Measurements from ENCODE around the gene ASIC5.
"Not testable (repeated sequence)": the region's sequence is repeated elsewhere in the genome, so short reads cannot be mapped to it uniquely, and the experiment has no call there.

Gene ASIC5, protein sequence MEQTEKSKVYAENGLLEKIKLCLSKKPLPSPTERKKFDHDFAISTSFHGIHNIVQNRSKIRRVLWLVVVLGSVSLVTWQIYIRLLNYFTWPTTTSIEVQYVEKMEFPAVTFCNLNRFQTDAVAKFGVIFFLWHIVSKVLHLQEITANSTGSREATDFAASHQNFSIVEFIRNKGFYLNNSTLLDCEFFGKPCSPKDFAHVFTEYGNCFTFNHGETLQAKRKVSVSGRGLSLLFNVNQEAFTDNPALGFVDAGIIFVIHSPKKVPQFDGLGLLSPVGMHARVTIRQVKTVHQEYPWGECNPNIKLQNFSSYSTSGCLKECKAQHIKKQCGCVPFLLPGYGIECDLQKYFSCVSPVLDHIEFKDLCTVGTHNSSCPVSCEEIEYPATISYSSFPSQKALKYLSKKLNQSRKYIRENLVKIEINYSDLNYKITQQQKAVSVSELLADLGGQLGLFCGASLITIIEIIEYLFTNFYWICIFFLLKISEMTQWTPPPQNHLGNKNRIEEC

DNA sequence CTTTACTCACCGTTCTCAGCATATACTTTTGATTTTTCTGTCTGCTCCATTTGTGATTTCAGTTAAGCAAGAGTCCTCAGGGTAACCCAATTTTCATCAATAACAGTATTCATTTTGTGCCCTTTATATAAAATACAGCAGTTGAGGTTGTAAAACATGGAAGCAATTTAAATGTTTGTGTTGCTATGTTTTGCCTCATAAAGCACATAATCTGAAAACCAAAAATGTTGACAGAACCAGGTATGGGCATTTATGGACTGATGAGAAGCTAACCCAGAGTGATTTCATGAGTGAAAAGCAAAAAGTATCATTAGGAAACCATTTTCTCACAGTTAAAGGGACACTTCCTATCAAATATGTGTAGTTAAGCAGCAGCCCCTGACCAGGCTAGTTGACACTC is at the start of gene ASIC5:
TSS of gene ASIC5 (minus strand) at position 101 of the 400 bp plus-strand sequence. CDS start at position 50, 51 bp downstream.
- no peaks in the 10 kb centered on the region for H3K36me3 ChIP-seq (ENCODE audit: insufficient read depth, low read length)
- no peaks in the 10 kb centered on the region for H3K4me1 ChIP-seq (ENCODE audit: insufficient read depth, low read length)
- H3K9ac ChIP-seq (ENCODE audit: low read depth, low read length), result no peak within 1 kb of the TSS
- H3K9me3 ChIP-seq (ENCODE audit: control insufficient read depth, insufficient read depth, low read length), result no peaks in the 10 kb centered on the region; the same call in 1 of the 2 replicates

DNA sequence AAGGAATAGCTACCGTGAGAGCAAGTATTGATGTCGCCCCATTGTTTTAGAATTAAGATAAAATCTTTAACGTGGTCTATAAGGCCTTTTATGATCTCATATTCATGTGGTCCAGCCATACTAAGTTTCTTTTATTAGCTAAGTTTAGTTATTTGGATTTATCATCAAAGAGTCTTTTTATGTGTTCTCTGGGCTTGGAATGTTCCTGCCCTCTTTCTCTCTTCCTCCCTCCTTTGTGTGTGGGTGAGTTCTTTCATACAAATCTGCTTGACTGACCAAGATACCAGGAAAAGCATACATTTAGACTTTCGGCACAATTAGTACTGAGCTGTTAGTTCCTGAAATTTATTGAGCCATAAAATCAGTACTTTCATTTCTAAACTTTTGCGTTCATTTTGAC is 48.7 kb upstream of the ASIC5 start:
- Histone ChIP-seq H3K4me1 (ENCODE audit: insufficient read depth, low read length) (no peaks in the 10 kb centered on the region), H3K36me3 (ENCODE audit: insufficient read depth, low read length) (no peaks in the 10 kb centered on the region), H3K9me3 (ENCODE audit: control insufficient read depth, insufficient read depth, low read length) (no peaks in the 10 kb centered on the region), H3K9ac (ENCODE audit: low read depth, low read length) (no peak overlapping the region)

DNA sequence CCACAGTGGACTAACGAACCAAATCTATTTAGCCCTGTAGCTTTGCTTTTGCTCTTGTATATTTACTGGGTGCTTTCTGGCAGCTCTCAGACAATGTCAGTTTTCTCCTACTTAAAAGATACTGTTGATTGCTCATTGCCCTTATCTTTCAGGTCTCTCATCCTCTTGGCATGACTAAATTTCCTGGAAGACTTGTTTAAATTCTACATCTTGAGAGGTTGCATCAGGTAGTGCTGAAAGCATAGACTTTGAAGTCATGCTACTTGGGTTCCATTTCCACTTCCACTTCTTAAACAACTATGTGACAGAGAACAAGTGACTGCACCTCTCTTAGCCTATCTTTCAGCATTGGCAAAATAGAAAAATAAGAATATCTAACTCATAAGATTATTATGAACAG is 45.8 kb upstream of the ASIC5 start:
- Histone ChIP-seq H3K9me3 (ENCODE audit: control insufficient read depth, insufficient read depth, low read length) (no peaks in the 10 kb centered on the region), H3K36me3 (ENCODE audit: insufficient read depth, low read length) (no peaks in the 10 kb centered on the region), H3K4me1 (ENCODE audit: insufficient read depth, low read length) (no peaks in the 10 kb centered on the region), H3K9ac (ENCODE audit: low read depth, low read length) (no peak overlapping the region)

DNA sequence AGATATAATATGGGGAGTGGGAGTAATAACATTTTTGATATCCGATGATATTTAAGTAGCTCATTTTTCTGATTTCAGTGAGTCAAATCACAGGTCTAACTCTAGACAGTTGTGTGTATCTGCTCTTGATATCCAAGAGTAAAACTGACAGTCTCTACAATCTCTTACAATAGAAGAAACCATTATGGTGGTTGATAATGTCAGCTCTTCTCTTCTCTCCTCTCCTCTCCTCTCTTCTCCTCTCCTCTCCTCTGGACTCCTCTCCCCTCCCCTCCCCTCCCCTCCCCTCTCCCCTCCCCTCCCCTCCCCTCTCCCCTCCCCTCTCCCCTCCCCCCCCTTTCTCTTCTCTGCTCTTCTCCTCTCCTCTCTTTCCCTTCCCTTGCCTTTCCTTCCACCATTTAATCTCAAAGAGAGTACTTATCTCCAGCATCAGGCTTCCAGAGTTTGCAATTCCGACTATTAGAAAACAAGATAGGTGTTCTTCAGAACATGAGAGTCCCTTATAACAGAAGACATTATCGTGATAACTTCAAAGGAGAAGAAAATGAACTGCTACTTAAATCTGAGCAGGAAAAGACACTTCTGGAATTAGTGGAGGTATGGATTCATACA is 43.6 kb upstream of the ASIC5 start:
- no peak overlapping the region for H3K9ac ChIP-seq (ENCODE audit: low read depth, low read length)
- no peaks in the 10 kb centered on the region for H3K9me3 ChIP-seq (ENCODE audit: control insufficient read depth, insufficient read depth, low read length)
- H3K4me1 ChIP-seq (ENCODE audit: insufficient read depth, low read length), result no peaks in the 10 kb centered on the region
- no peaks in the 10 kb centered on the region for H3K36me3 ChIP-seq (ENCODE audit: insufficient read depth, low read length)

DNA sequence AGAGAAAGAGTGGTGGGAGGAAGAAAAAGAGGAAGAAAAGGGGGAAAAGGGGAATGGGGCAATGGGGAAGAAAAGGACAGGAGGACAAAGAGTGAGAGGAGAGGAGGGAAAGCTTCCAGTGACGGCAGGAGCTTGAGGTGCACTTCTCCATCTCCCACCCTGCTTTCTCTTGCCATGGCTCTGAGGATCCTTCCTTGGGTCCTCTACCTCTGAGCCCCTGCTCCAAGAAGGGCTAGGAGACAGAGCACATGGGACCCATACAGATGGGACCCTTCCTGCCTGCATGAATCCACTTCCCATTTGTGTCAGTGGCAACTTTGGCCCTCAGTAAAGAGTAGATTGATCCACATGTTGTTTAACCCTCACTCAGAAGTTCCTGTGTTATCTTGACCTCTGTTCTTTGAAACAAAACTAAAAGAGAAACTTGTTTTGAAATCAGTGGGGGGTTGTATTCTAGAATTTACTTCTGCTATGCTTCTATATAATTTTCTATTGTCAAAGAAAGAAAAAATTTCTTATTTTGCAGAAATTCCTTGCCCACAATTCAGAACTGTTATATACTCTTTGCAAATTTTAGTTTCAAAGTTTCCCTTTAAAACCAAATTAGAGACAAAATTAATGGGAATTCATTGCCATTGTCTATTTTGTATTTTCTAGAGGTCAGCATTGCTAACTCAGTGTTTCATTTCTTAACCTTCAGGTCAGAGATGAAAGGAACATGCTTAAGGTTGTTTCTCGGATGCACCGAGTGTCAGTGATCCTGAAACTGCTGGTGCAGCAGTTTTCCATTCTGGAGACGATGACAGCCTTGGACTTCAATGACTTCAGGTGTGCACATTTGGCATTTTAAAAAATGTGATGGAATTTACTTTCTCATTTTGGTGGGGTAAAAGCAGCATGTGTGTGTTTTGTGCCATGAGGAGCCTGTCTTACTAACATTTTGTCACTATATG is 42.4 kb upstream of the ASIC5 start:
- Histone ChIP-seq H3K36me3 (ENCODE audit: insufficient read depth, low read length) (no peaks in the 10 kb centered on the region), H3K9ac (ENCODE audit: low read depth, low read length) (no peak overlapping the region), H3K9me3 (ENCODE audit: control insufficient read depth, insufficient read depth, low read length) (no peaks in the 10 kb centered on the region), H3K4me1 (ENCODE audit: insufficient read depth, low read length) (no peaks in the 10 kb centered on the region)

DNA sequence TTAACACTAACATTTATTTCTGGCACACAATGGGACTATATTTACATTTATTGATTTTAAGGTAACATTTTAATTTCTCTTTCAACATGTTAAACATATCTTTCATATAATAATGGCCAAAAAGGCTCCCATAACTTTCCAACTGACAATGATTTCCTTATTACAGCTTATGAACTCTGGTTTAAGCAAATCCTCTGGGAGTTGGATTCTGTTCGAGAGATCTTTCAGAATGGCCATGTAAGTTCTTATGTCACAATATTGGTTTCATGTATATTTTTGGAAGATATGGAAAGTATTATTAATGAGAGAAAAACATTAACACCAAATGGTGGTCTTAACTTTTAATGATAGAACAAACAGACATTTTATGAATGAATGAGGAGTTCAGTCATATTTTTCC is 41.5 kb upstream of the ASIC5 start:
- no peaks in the 10 kb centered on the region for H3K9me3 ChIP-seq (ENCODE audit: control insufficient read depth, insufficient read depth, low read length)
- no peaks in the 10 kb centered on the region for H3K4me1 ChIP-seq (ENCODE audit: insufficient read depth, low read length)
- H3K36me3 ChIP-seq (ENCODE audit: insufficient read depth, low read length), result no peaks in the 10 kb centered on the region
- H3K9ac ChIP-seq (ENCODE audit: low read depth, low read length), result no peak overlapping the region

DNA sequence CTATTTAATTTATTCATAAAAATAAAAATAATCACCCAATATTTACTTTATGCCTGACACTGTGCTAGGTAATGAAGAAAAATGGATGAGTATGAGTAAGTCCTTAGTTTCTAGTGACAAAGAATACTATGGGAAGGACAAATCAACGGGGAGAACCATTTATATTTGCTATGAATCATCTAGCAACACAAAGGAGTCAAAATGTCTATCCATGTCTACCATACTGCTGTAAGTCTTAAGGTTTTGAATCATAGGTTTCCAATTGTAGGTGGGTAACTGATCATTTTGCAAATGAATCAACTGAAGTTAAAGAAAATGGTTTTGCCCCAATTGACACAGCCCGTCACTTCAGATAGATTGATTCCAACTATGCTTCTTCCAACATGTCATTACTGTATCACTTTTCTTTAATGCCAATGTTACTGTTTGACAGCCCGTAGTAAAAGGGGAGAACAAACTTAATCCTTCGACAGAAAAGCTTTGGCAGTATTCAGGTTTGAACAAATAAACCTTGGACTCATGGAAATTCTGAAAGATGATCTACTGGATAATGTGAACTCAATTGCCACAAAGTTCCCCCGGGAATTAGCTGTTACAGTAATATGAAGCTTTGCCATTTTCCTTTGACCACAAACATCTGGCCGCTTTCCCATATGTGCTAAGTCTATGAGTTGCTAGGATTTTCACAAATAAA is 40.6 kb upstream of the ASIC5 start:
- Histone ChIP-seq H3K36me3 (ENCODE audit: insufficient read depth, low read length) (no peaks in the 10 kb centered on the region), H3K9ac (ENCODE audit: low read depth, low read length) (no peak overlapping the region), H3K4me1 (ENCODE audit: insufficient read depth, low read length) (no peaks in the 10 kb centered on the region), H3K9me3 (ENCODE audit: control insufficient read depth, insufficient read depth, low read length) (no peaks in the 10 kb centered on the region)

DNA sequence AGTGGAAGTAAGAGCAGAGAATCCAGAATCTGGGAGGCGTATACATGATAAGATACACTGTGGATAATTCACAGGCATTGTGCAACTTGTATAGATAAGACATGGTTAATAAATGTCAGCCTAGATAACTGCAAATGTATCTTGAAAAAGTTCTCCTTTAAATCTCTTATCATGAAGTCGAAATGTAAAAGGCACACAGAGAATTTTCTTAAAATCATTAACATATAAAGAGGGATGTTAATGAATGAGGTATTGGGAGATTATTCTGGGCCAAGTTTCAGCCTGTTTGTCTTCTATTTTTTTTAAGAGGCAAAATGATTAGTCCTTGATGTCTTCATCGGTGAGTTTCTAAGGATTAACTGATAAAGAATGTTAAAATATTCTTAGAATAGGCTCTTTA is 38.3 kb upstream of the ASIC5 start:
- no peak overlapping the region for H3K9ac ChIP-seq (ENCODE audit: low read depth, low read length)
- H3K4me1 ChIP-seq (ENCODE audit: insufficient read depth, low read length), result peaks cover 4% of the 10 kb centered on the region; the same call in 1 of the 2 replicates
- no peaks in the 10 kb centered on the region for H3K9me3 ChIP-seq (ENCODE audit: control insufficient read depth, insufficient read depth, low read length)
- H3K36me3 ChIP-seq (ENCODE audit: insufficient read depth, low read length), result no peaks in the 10 kb centered on the region

DNA sequence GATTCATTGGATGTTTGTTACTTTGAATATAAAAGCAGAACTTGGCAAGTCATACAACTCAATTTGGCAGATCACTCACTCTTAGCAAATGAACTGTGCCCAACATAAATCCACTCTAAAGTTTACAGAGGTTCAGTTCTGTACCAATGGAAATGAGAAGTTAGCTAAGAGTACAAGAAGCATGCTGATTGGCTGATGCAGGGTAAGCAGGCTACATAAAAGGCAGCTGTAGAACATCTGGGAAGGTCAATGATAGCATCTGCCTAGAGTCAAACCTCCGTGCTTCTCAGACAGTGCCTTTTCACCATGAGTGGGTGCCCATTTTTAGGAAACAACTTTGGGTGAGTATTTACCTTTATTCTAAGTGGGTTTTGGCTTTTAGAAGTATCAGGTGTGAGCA is 37.4 kb upstream of the ASIC5 start, which contains the start of gene TDO2:
TSS of gene TDO2 (plus strand) at position 244 of the 400 bp plus-strand sequence. CDS start at position 307, 63 bp downstream.
- H3K36me3 ChIP-seq (ENCODE audit: insufficient read depth, low read length), result no peaks in the 10 kb centered on the region
- no peak within 1 kb of the TSS for H3K9ac ChIP-seq (ENCODE audit: low read depth, low read length)
- H3K9me3 ChIP-seq (ENCODE audit: control insufficient read depth, insufficient read depth, low read length), result no peaks in the 10 kb centered on the region
- peaks cover 4% of the 10 kb centered on the region; the same call in 1 of the 2 replicates for H3K4me1 ChIP-seq (ENCODE audit: insufficient read depth, low read length)

DNA sequence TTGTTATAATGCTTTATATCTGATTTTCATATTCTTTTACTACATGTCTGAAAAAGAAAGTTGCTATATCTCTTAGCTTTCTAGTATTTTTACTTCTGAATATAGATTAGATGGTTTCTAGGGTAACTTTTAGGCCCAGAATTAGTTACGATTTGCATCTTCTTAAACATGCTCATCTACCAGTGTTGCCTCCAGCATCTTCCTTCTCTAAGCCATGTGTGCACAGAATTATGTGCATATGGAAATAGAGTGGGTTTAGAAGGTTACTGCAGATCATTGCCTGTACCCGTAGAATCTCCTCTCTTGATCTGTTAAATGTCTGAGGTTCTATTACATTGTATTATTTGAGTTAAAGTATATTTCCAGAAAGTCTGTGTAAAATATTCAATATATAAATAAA is 34.9 kb upstream of the ASIC5 start:
- Histone ChIP-seq H3K4me1 (ENCODE audit: insufficient read depth, low read length) (peaks cover 4% of the 10 kb centered on the region; the same call in 1 of the 2 replicates), H3K9ac (ENCODE audit: low read depth, low read length) (no peak overlapping the region), H3K9me3 (ENCODE audit: control insufficient read depth, insufficient read depth, low read length) (no peaks in the 10 kb centered on the region), H3K36me3 (ENCODE audit: insufficient read depth, low read length) (no peaks in the 10 kb centered on the region)

DNA sequence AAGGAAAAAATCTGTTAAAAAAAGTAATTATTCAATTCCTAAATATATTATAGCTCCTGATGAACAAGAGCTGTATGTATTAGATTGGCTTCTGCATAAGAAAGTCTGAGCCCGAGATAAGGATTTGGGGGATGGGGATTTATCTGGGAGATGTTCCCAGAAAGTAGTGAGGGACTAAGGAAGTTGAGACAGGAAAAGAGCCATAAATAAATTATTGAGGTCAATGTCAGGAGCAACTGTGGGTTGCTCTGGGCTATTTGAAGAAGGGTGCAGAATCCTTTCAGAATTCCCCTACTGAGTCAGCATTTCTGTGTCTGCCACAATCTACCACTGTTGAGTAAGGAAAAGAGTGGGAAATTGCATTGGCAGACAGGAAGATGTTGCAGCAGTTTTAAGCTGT is 34.3 kb upstream of the ASIC5 start:
- H3K9me3 ChIP-seq (ENCODE audit: control insufficient read depth, insufficient read depth, low read length), result no peaks in the 10 kb centered on the region
- H3K36me3 ChIP-seq (ENCODE audit: insufficient read depth, low read length), result no peaks in the 10 kb centered on the region
- H3K9ac ChIP-seq (ENCODE audit: low read depth, low read length), result no peak overlapping the region
- H3K4me1 ChIP-seq (ENCODE audit: insufficient read depth, low read length), result peaks cover 4% of the 10 kb centered on the region; the same call in 1 of the 2 replicates

DNA sequence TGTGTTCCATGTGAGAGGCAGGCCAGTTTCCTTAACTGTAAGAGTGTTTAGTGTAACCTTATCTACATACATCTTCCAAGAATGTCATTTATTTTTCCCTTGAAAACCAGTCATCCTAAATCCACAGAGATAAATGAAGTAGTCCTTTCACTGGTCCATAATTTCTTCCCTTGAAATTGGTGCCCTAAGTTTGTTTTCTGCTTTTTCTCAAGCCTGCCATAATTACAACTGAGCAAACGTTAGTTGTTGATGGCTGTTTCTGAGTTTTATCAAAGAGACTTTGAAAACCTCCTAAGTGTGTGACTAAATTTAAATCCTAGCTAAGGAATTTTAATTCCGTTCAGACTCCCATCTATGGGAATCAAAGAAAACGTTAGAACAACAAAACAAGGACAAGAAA is 33.8 kb upstream of the ASIC5 start:
- Histone ChIP-seq H3K36me3 (ENCODE audit: insufficient read depth, low read length) (no peaks in the 10 kb centered on the region), H3K9ac (ENCODE audit: low read depth, low read length) (no peak overlapping the region), H3K4me1 (ENCODE audit: insufficient read depth, low read length) (peaks cover 4% of the 10 kb centered on the region; the same call in 1 of the 2 replicates), H3K9me3 (ENCODE audit: control insufficient read depth, insufficient read depth, low read length) (no peaks in the 10 kb centered on the region)

DNA sequence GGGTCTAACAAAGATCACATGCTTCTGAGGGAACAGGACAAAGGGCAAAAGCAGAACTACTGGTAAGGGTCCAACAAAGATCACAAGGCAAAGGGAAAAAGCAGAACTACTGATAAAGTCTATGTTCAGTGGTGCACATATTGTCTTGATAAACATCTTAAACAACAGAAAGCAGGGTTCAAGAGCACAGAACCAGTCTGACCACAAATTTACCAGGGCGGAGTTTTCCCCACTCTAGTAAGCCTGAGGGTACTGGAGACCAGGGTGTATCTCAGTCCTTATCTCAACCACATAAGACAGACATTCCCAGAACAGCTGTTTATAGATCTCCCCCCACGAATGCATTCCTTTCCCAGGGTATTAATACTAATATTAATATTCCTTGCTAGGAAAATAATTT is 32.3 kb upstream of the ASIC5 start:
- not testable (repeated sequence) for H3K4me1 ChIP-seq (ENCODE audit: insufficient read depth, low read length); H3K9me3 ChIP-seq (ENCODE audit: control insufficient read depth, insufficient read depth, low read length); H3K9ac ChIP-seq (ENCODE audit: low read depth, low read length); H3K36me3 ChIP-seq (ENCODE audit: insufficient read depth, low read length)

Measured in ES-I3 (cell line).